CD14-positive monocyte (primary cell): ENCODE measurements around the gene DTNBP1. TPM values are rescaled to one million over a fixed set of nuclear protein-coding genes. Genes with fewer than 3 reads are reported as not detected.

ENCODE experiments used
- DNase-seq, 3 donors: peaks; one replicate each; pipeline ENCODE4 v3.0.0-alpha.2; 2011 to 2022
- H2AFZ ChIP-seq: 2 replicates; pipeline ENCODE4 v1.6.0; 2012; ENCODE audit warnings: mild to moderate bottlenecking, low read depth, low read length, inconsistent platforms; ENCODE audit not compliant: insufficient read depth, poor library complexity, severe bottlenecking
- H3K27ac ChIP-seq, 2 donors: 1 replicate in 1 of 2; 2 replicates in 1 of 2; pipeline ENCODE4 v1.5.1; 2012 to 2013; ENCODE audit warnings: low read length in 2 of 2, control low read depth in 1 of 2, inconsistent platforms in 1 of 2, low read depth in 1 of 2, mild to moderate bottlenecking in 1 of 2
- H3K27me3 ChIP-seq, 2 donors: one replicate each; pipeline versions ENCODE4 v1.6.0 to v1.6.1; 2011 to 2013; ENCODE audit warnings: low read length in 2 of 2; ENCODE audit not compliant: control insufficient read depth in 2 of 2, insufficient read depth in 2 of 2
- H3K36me3 ChIP-seq, 2 donors: replicated peaks in 1 of 2; 1 replicate in 1 of 2; 2 replicates in 1 of 2; pipeline versions ENCODE4 v1.5.1 to v1.6.1; 2012 to 2013; ENCODE audit warnings: low read length in 2 of 2, control low read depth in 1 of 2, inconsistent platforms in 1 of 2, mild to moderate bottlenecking in 1 of 2; ENCODE audit not compliant: insufficient read depth in 2 of 2, control insufficient read depth in 1 of 2
- H3K4me1 ChIP-seq, 2 donors: 1 replicate in 1 of 2; 2 replicates in 1 of 2; pipeline versions ENCODE4 v1.5.1 to v1.6.1; 2012 to 2013; ENCODE audit warnings: low read length in 2 of 2, control low read depth in 1 of 2, inconsistent platforms in 1 of 2, mild to moderate bottlenecking in 1 of 2, moderate library complexity in 1 of 2; ENCODE audit not compliant: insufficient read depth in 2 of 2, control insufficient read depth in 1 of 2
- H3K4me2 ChIP-seq: replicated peaks from 2 replicates; pipeline ENCODE3; 2012; ENCODE audit warnings: low read length, moderate library complexity, mild to moderate bottlenecking; ENCODE audit not compliant: poor library complexity, severe bottlenecking; ENCODE audit errors: extremely low read depth
- H3K4me3 ChIP-seq, 3 experiments: fragments of 200-600 bp in 1 of 3; sonication (generic) in 1 of 3; replicated peaks in 1 of 3; 1 replicate in 2 of 3; 2 replicates in 1 of 3; pipeline ENCODE4 v1.5.1; 2011 to 2013; ENCODE audit warnings: low read length in 3 of 3, mild to moderate bottlenecking in 3 of 3, control low read depth in 2 of 3, low read depth in 2 of 3, inconsistent platforms in 1 of 3, moderate library complexity in 1 of 3
- H3K79me2 ChIP-seq: 2 replicates; pipeline ENCODE4 v1.6.0; 2012; ENCODE audit warnings: mild to moderate bottlenecking, control low read depth, inconsistent platforms, low read length, moderate library complexity; ENCODE audit not compliant: insufficient read depth
- H3K9ac ChIP-seq: 2 replicates; pipeline ENCODE4 v1.6.0; 2017; ENCODE audit warnings: low read length, mild to moderate bottlenecking; ENCODE audit not compliant: insufficient read depth, poor library complexity, severe bottlenecking
- H3K9me3 ChIP-seq, 2 donors: replicated peaks in 1 of 2; 1 replicate in 1 of 2; 2 replicates in 1 of 2; pipeline versions ENCODE4 v1.5.1 to v1.6.1; 2012 to 2013; ENCODE audit warnings: low read length in 2 of 2, control low read depth in 1 of 2; ENCODE audit not compliant: control insufficient read depth in 1 of 2, insufficient read depth in 1 of 2
- H4K20me1 ChIP-seq: 2 replicates; pipeline ENCODE4 v1.6.0; 2012; ENCODE audit warnings: mild to moderate bottlenecking, low read length, control low read depth, moderate library complexity; ENCODE audit not compliant: insufficient read depth
- H3K27ac Mint-ChIP-seq, 7 donors: one replicate each; pipeline ENCODE4 v1.8.0; 2020; ENCODE audit warnings: mild to moderate bottlenecking in 7 of 7, mixed read lengths in 7 of 7, moderate library complexity in 6 of 7, inconsistent platforms in 2 of 7
- H3K27me3 Mint-ChIP-seq, 3 donors: one replicate each; pipeline ENCODE4 v1.8.0; 2021 to 2022; ENCODE audit warnings: low read depth in 3 of 3, mild to moderate bottlenecking in 3 of 3, mixed read lengths in 3 of 3, moderate library complexity in 3 of 3, inconsistent platforms in 1 of 3
- H3K36me3 Mint-ChIP-seq, 2 donors: one replicate each; pipeline ENCODE4 v1.8.0; 2020; ENCODE audit warnings: mixed read lengths in 2 of 2, inconsistent platforms in 1 of 2, mild to moderate bottlenecking in 1 of 2
- H3K4me1 Mint-ChIP-seq: one replicate; pipeline ENCODE4 v1.8.0; 2020; ENCODE audit warnings: mild to moderate bottlenecking, mixed read lengths
- H3K4me3 Mint-ChIP-seq, 2 donors: one replicate each; pipeline ENCODE4 v1.8.0; 2020; ENCODE audit warnings: mild to moderate bottlenecking in 2 of 2, mixed read lengths in 2 of 2, moderate library complexity in 1 of 2
- H3K9me3 Mint-ChIP-seq, 7 donors: one replicate each; pipeline ENCODE4 v1.8.0; 2020 to 2022; ENCODE audit warnings: mixed read lengths in 7 of 7, mild to moderate bottlenecking in 6 of 7, moderate library complexity in 6 of 7, inconsistent platforms in 2 of 7
- CTCF ChIP-seq: fragments of 200-600 bp; IDR thresholded peaks from one replicate; pipeline ENCODE4 v1.8.0; 2022; ENCODE audit warnings: antibody characterized with exemption, mild to moderate bottlenecking
- WGBS: methylation state at CpG from one replicate; pipeline ENCODE4 v1.1.5; 2013; ENCODE audit warnings: missing lambda C conversion rate; ENCODE audit not compliant: insufficient coverage; 5-methylcytosine and 5-hydroxymethylcytosine counted together
- intact Hi-C, 2 donors: fragments of 100-400 bp; cut with micrococcal nuclease; formaldehyde crosslinking; loops; one replicate each; pipeline versions ENCODE4 v1.15.0 to v1.15.1; 2023
- polyA plus RNA-seq, 3 donors: library from polyadenylated mRNA; depleted of rRNA in 1 of 3; unstranded in 2 of 3; stranded (reverse) in 1 of 3; fragments of 300-500 nt in 2 of 3; fragments of >200 nt in 1 of 3; fragmentation: Illumina TruSeq in 2 of 3; gene quantifications; 1 replicate in 2 of 3; 2 replicates in 1 of 3; pipeline ENCODE4 v1.2.3, GENCODE V29; 2012 to 2021

Gene DTNBP1
- polyA plus RNA-seq, 3 donors: 19.7 to 26.9 (median 20.5) TPM

- no peak overlapping the region for H3K4me2 ChIP-seq
- H3K36me3 ChIP-seq: peaks cover 91 to 98% of the 10 kb centered on the region in 2 donors
- peaks cover 0 to 4% (median 3%) of the 10 kb centered on the region in 3 donors for H3K27me3 Mint-ChIP-seq
- H3K27ac Mint-ChIP-seq: peak overlapping the region; percentile 14 to 92 (median 63)
- DNase-seq: no peak
- peaks cover 29% of the 10 kb centered on the region for H3K79me2 ChIP-seq
- TF ChIP-seq CTCF: no peak
- H2AFZ ChIP-seq: no peak overlapping the region
- 95% methylated on average over 18 of the region's 18 CpGs for WGBS
- H4K20me1 ChIP-seq: peaks cover 96% of the 10 kb centered on the region
- no peak overlapping the region for H3K4me3 ChIP-seq
- H3K9ac ChIP-seq: no peak overlapping the region
- no peak overlapping the region for H3K4me3 Mint-ChIP-seq
- no peaks in the 10 kb centered on the region for H3K9me3 ChIP-seq
- H3K4me1 ChIP-seq: peaks cover 17 to 30% of the 10 kb centered on the region in 2 donors
- peaks cover 26% of the 10 kb centered on the region for H3K4me1 Mint-ChIP-seq
- H3K27ac ChIP-seq: peak overlapping the region in 1 of 2 donors; percentile 84
- H3K36me3 Mint-ChIP-seq: peaks cover 88 to 99% of the 10 kb centered on the region in 2 donors
- intact Hi-C loops: no loop called here
- no peaks in the 10 kb centered on the region for H3K27me3 ChIP-seq
- no peaks in the 10 kb centered on the region for H3K9me3 Mint-ChIP-seq
Observed at GRCh38 chr6:15512126-15512525, 150.7 kb downstream of the DTNBP1 start.

- TF ChIP-seq CTCF: no peak
- Mint-ChIP-seq H3K27me3 (peaks cover 0 to 4% (median 3%) of the 10 kb centered on the region in 3 donors), H3K9me3 (no peaks in the 10 kb centered on the region), H3K4me3 (no peak overlapping the region), H3K27ac (peak overlapping the region; percentile 8 to 92 (median 75)), H3K36me3 (peaks cover 89 to 99% of the 10 kb centered on the region in 2 donors), H3K4me1 (peaks cover 26% of the 10 kb centered on the region)
- intact Hi-C loops: no loop called here
- Histone ChIP-seq H3K4me3 (no peak overlapping the region), H3K27me3 (no peaks in the 10 kb centered on the region), H4K20me1 (peaks cover 96% of the 10 kb centered on the region), H3K27ac (peak overlapping the region; percentile 14 to 84), H3K79me2 (peaks cover 35% of the 10 kb centered on the region), H3K4me1 (peaks cover 17 to 30% of the 10 kb centered on the region in 2 donors), H3K9ac (no peak overlapping the region), H3K36me3 (peaks cover 91 to 98% of the 10 kb centered on the region in 2 donors), H2AFZ (no peak overlapping the region), H3K9me3 (no peaks in the 10 kb centered on the region), H3K4me2 (no peak overlapping the region)
- 82% methylated on average over 12 of the region's 14 CpGs for WGBS
- no peak for DNase-seq
Observed at GRCh38 chr6:15511248-15512125, 151.3 kb downstream of the DTNBP1 start.
